CD4-positive, alpha-beta T cell (primary cell): ENCODE data around the gene IL4R. TPM values are rescaled to one million over a fixed set of nuclear protein-coding genes. Genes with fewer than 3 reads are reported as not detected.

Experiments used
- ATAC-seq: fragments of 200-7000 bp; cut with Tn5 transposase; one replicate; pipeline ENCODE4 v1.10.0; 2022; ENCODE audit warnings: mild to moderate bottlenecking; ENCODE audit not compliant: poor library complexity
- CTCF ChIA-PET: fragments of 350-600 bp; sonication (Branson Sonifier 250); formaldehyde crosslinking; loops from one replicate; lab custom pipeline; 2021; ENCODE audit warnings: antibody characterized with exemption, inconsistent platforms; lab: Charles Lee
- POLR2A ChIA-PET: fragments of 350-600 bp; sonication (Branson Sonifier 250); formaldehyde crosslinking; loops from one replicate; lab custom pipeline; 2021; ENCODE audit warnings: antibody characterized with exemption, inconsistent platforms; lab: Charles Lee
- DNase-seq, 14 experiments: peaks; one replicate each; pipeline ENCODE4 v3.0.0-alpha.2; 2013 to 2020; ENCODE audit warnings: mixed read lengths in 2 of 14
- H3K27ac ChIP-seq, 2 donors: one replicate each; pipeline versions ENCODE4 v1.5.1 to v1.7.0; 2013; ENCODE audit warnings: low read length in 2 of 2, low read depth in 1 of 2, mild to moderate bottlenecking in 1 of 2
- H3K27me3 ChIP-seq, 2 experiments: 1 replicate in 1 of 2; 2 replicates in 1 of 2; pipeline versions ENCODE4 v1.6.1 to v1.7.0; 2013; ENCODE audit warnings: low read length in 2 of 2, control low read depth in 1 of 2, mild to moderate bottlenecking in 1 of 2, moderate library complexity in 1 of 2; ENCODE audit not compliant: insufficient read depth in 2 of 2, control insufficient read depth in 1 of 2
- H3K36me3 ChIP-seq: one replicate; pipeline ENCODE4 v1.6.1; 2013; ENCODE audit warnings: low read length, control low read depth; ENCODE audit not compliant: insufficient read depth
- H3K4me1 ChIP-seq: one replicate; pipeline ENCODE4 v1.6.1; 2013; ENCODE audit warnings: low read length, control low read depth; ENCODE audit not compliant: insufficient read depth
- H3K4me3 ChIP-seq: one replicate; pipeline ENCODE4 v1.5.1; 2013; ENCODE audit warnings: mild to moderate bottlenecking, low read length, moderate library complexity
- H3K9me3 ChIP-seq, 2 experiments: 1 replicate in 1 of 2; 2 replicates in 1 of 2; pipeline versions ENCODE4 v1.6.1 to v1.7.0; 2013; ENCODE audit warnings: low read length in 2 of 2, mild to moderate bottlenecking in 2 of 2, control low read depth in 1 of 2, moderate library complexity in 1 of 2; ENCODE audit not compliant: control insufficient read depth in 1 of 2, insufficient read depth in 1 of 2
- H3K27ac Mint-ChIP-seq: one replicate; pipeline ENCODE4 v1.8.0; 2020; ENCODE audit warnings: mixed read lengths
- H3K27me3 Mint-ChIP-seq: one replicate; pipeline ENCODE4 v1.8.0; 2021; ENCODE audit warnings: mixed read lengths
- H3K36me3 Mint-ChIP-seq: one replicate; pipeline ENCODE4 v1.8.0; 2021; ENCODE audit warnings: low read depth, mixed read lengths
- H3K4me1 Mint-ChIP-seq: one replicate; pipeline ENCODE4 v1.8.0; 2021; ENCODE audit warnings: low read depth, mixed read lengths
- H3K4me3 Mint-ChIP-seq: one replicate; pipeline ENCODE4 v1.8.0; 2020; ENCODE audit warnings: mild to moderate bottlenecking, mixed read lengths
- H3K9me3 Mint-ChIP-seq: one replicate; pipeline ENCODE4 v1.8.0; 2020; ENCODE audit warnings: mixed read lengths
- intact Hi-C, 2 experiments: fragments of 100-400 bp; cut with DNase I in 1 of 2; cut with micrococcal nuclease in 1 of 2; formaldehyde crosslinking; loops; one replicate each; pipeline versions ENCODE4 v1.15.1 to v1.9.0; 2023 to 2025; cut with DNase I, micrococcal nuclease
- total RNA-seq, 174 experiments: library from RNA in 2 of 174; stranded (reverse) in 2 of 174; gene quantifications; one replicate each; pipeline ENCODE4 v1.2.3 and lab custom pipeline; 2021 to 2026
- TF ChIP-seq, protein P1 (sequence below): fragments of 200-600 bp; IDR thresholded peaks from one replicate; pipeline ENCODE4 v1.8.0; 2022; ENCODE audit warnings: antibody characterized with exemption, mild to moderate bottlenecking

The IL4R gene
- total RNA-seq, 2 experiments from 2014 or later, result 145 to 147 TPM

DNA sequence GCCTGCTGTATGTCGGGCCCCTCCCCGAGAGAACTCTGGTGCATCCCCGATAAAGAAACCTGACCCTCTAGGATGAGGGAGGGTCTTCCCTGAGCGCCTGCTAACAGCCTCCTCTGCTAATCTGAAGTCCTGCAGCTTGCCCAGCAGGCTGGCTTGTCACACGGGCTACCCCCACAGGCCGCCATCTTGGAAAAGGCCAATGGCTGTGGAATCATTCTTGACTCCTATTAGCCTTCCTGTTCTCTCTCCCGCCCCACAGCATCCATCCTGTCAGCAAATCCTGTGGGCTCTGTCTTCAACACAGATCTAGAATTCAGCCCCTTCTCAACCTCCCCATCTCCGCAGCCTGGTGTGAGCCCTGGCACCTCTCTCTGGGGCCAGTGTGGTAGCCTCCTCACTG lies 12.0 kb downstream of the IL4R start:
- DNase-seq (no peak), ATAC-seq (no peak)
- H3K27me3 ChIP-seq, result no peaks in the 10 kb centered on the region
- intact Hi-C loops, result no loop called here
- ChIA-PET CTCF (no interaction called here), POLR2A (interaction anchor here (1.5 kb wide), 1 partner anchor 42 kb away, joined by 4 read pairs; no protein-coding TSS in a partner anchor)
- peaks cover 88% of the 10 kb centered on the region for H3K4me1 ChIP-seq
- peak overlapping the region; percentile 38 for H3K4me3 Mint-ChIP-seq
- H3K27ac ChIP-seq, result peak overlapping the region in 1 of 2 donors; percentile 22
- H3K36me3 Mint-ChIP-seq, result peaks cover 57% of the 10 kb centered on the region
- peaks cover 20% of the 10 kb centered on the region for H3K36me3 ChIP-seq
- no peaks in the 10 kb centered on the region for H3K9me3 ChIP-seq
- H3K27me3 Mint-ChIP-seq, result no peaks in the 10 kb centered on the region
- TF ChIP-seq, protein P1, sequence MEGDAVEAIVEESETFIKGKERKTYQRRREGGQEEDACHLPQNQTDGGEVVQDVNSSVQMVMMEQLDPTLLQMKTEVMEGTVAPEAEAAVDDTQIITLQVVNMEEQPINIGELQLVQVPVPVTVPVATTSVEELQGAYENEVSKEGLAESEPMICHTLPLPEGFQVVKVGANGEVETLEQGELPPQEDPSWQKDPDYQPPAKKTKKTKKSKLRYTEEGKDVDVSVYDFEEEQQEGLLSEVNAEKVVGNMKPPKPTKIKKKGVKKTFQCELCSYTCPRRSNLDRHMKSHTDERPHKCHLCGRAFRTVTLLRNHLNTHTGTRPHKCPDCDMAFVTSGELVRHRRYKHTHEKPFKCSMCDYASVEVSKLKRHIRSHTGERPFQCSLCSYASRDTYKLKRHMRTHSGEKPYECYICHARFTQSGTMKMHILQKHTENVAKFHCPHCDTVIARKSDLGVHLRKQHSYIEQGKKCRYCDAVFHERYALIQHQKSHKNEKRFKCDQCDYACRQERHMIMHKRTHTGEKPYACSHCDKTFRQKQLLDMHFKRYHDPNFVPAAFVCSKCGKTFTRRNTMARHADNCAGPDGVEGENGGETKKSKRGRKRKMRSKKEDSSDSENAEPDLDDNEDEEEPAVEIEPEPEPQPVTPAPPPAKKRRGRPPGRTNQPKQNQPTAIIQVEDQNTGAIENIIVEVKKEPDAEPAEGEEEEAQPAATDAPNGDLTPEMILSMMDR, result no peak
- peaks cover 94% of the 10 kb centered on the region for H3K4me1 Mint-ChIP-seq
- H3K9me3 Mint-ChIP-seq, result no peaks in the 10 kb centered on the region
- no peak overlapping the region for H3K4me3 ChIP-seq
- peak overlapping the region; percentile 86 for H3K27ac Mint-ChIP-seq

DNA sequence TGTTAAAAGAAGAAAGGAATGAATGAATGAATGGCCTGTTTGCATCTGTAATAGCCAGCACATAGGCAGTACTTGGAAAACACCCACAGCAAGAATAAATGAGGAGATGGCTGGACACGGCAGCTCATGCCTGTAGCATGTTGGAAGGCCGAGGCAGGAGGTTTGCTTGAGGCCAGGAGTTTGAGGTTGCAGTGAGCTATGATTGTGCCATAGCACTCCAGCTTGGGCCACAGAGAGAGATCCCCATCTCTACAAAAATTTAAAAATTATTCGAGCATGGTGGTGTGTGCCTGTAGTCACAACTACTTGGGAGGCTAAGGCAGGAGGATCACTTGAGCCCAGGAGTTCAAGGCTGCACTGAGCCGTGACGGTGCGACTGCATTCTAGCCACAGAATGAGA lies 12.5 kb downstream of the IL4R start:
- H3K27ac Mint-ChIP-seq, result peak overlapping the region; percentile 86
- ATAC-seq, result no peak
- ChIA-PET CTCF (no interaction called here), POLR2A (interaction anchor here (1.1 to 1.5 kb wide), 3 partner anchors 41 to 96 kb away, joined by 3 to 4 read pairs (median 4); no protein-coding TSS in a partner anchor)
- peaks cover 25% of the 10 kb centered on the region for H3K36me3 ChIP-seq
- H3K4me1 ChIP-seq, result peaks cover 87% of the 10 kb centered on the region
- TF ChIP-seq, protein P1, result no peak
- no peaks in the 10 kb centered on the region for H3K9me3 ChIP-seq
- H3K9me3 Mint-ChIP-seq, result no peaks in the 10 kb centered on the region
- peak overlapping the region; percentile 32 to 44 for H3K27ac ChIP-seq
- H3K4me3 Mint-ChIP-seq, result peak overlapping the region; percentile 38
- intact Hi-C loops, result no loop called here
- H3K4me3 ChIP-seq, result no peak overlapping the region
- H3K4me1 Mint-ChIP-seq, result peaks cover 97% of the 10 kb centered on the region
- H3K36me3 Mint-ChIP-seq, result peaks cover 63% of the 10 kb centered on the region
- no peak for DNase-seq
- H3K27me3 ChIP-seq, result no peaks in the 10 kb centered on the region
- no peaks in the 10 kb centered on the region for H3K27me3 Mint-ChIP-seq

DNA sequence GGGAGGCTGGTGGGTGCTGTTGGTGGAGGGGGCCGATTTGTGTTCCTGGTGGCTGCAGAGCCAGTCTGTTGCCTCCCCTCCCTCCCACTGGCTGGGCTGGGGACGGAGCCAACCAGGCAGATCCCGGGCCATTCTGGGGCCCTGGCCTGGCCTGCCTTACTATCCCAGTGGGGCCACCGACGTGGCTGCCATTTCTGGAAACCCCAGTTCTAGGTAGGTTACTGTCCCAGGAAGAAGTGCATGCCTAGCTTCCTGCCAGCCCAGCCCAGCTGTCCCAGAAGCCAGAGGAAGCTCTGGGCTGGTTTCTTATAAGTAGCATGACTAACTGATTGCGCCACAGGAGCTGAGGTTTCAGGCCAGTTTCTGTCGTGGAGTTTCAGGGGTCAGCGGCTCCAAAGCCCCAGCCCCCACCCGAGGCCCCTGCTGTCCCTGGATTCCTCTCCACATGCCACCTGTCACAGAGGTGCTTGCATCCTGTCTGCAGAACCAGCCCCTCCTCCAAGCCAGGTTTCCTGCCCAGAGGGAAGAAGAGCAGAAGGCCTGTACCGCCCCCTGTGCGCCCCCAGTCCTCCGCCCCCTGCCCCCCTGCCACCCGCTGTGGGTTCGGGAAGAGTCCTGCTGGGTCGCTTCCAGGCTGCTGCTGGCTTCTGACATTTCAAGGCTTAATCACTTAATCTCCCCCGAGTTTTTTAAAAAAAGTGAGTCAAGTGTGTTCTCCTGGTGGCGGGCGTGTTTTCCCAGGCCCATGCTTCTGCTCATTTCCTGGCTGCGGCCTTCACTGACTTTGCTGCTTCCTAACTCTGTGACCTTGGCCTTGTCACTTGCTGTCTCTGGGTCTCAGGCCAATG lies 13.2 kb downstream of the IL4R start:
- Mint-ChIP-seq H3K36me3 (peaks cover 63% of the 10 kb centered on the region), H3K4me1 (peaks cover 97% of the 10 kb centered on the region), H3K27ac (peak overlapping the region; percentile 86), H3K4me3 (peak overlapping the region; percentile 23), H3K27me3 (no peaks in the 10 kb centered on the region), H3K9me3 (no peaks in the 10 kb centered on the region)
- TF ChIP-seq, protein P1, result peak; percentile 4
- peak overlapping the region; percentile 9 for H3K4me3 ChIP-seq
- H3K4me1 ChIP-seq, result peaks cover 87% of the 10 kb centered on the region
- POLR2A ChIA-PET, result interaction anchor here (1.1 to 1.7 kb wide), 4 partner anchors 41 to 96 kb away, joined by 3 to 5 read pairs (median 4); no protein-coding TSS in a partner anchor
- CTCF ChIA-PET, result interaction anchor here (0.8 to 1.4 kb wide), 2 partner anchors 8 to 147 kb away, joined by 4 read pairs; no protein-coding TSS in a partner anchor
- no peaks in the 10 kb centered on the region for H3K9me3 ChIP-seq
- peak in 9 of 14 experiments; percentile 26 to 74 (median 45) for DNase-seq
- intact Hi-C loops, result no loop called here
- H3K36me3 ChIP-seq, result peaks cover 31% of the 10 kb centered on the region
- peak; percentile 69 for ATAC-seq
- H3K27me3 ChIP-seq, result no peaks in the 10 kb centered on the region
- peak overlapping the region; percentile 32 to 44 for H3K27ac ChIP-seq
